ENCODE data around the gene MTHFD1. TPM values are rescaled to one million over a fixed set of nuclear protein-coding genes. Genes with fewer than 3 reads are reported as not detected.

Gene MTHFD1
- total RNA-seq, 1 donor from 2014 or later = 49.3 TPM

GRCh38 chr14:64502887-64503433 is 114.8 kb downstream of the MTHFD1 start:
- no peaks in the 10 kb centered on the region for H3K9me3 ChIP-seq (ENCODE audit: low read depth)
- H3K27me3 ChIP-seq = no peaks in the 10 kb centered on the region
- TF ChIP-seq CTCF (IDR thresholded peaks at IDR 0.05) = no peak
- TF ChIP-seq EZH2 (IDR thresholded peaks at IDR 0.05) = no peak
- TF ChIP-seq EZH2phosphoT487 (IDR thresholded peaks at IDR 0.05) = no peak
- Mint-ChIP-seq H3K36me3 (peaks cover 5% of the 10 kb centered on the region), H3K27me3 (ENCODE audit: insufficient read depth, low read depth) (peaks cover 2% of the 10 kb centered on the region), H3K9me3 (no peaks in the 10 kb centered on the region), H3K27ac (peak overlapping the region; percentile 81), H3K4me1 (peaks cover 34% of the 10 kb centered on the region), H3K4me3 (peak overlapping the region; percentile 94)
- peak overlapping the region; percentile 89 for H3K4me2 ChIP-seq
- peak overlapping the region; percentile 59 for H2AFZ ChIP-seq (replicated peaks)
- H3K27ac ChIP-seq = peak overlapping the region; percentile 99
- H3K4me3 ChIP-seq = peak overlapping the region; percentile 80
- no peaks in the 10 kb centered on the region for H3K36me3 ChIP-seq
- peaks cover 24% of the 10 kb centered on the region for H4K20me1 ChIP-seq (ENCODE audit: low read depth)
- peaks cover 26% of the 10 kb centered on the region for H3K4me1 ChIP-seq
- peaks cover 81% of the 10 kb centered on the region for H3K79me2 ChIP-seq (ENCODE audit: low read depth)
- DNase-seq (ENCODE audit: low spot score) = peak; percentile 50
- peaks cover 31% of the 10 kb centered on the region for H3F3A ChIP-seq (ENCODE audit: low read depth)
- peak overlapping the region; percentile 59 for H3K9ac ChIP-seq

- H3K36me3 Mint-ChIP-seq = peaks cover 5% of the 10 kb centered on the region
- peak within 1 kb of the TSS; percentile 94 for H3K4me3 Mint-ChIP-seq
- no peaks in the 10 kb centered on the region for H3K9me3 Mint-ChIP-seq
- Histone ChIP-seq H3K79me2 (ENCODE audit: low read depth) (peaks cover 84% of the 10 kb centered on the region), H3K4me3 (peak within 1 kb of the TSS; percentile 80), H3F3A (ENCODE audit: low read depth) (peaks cover 31% of the 10 kb centered on the region), H3K27me3 (no peaks in the 10 kb centered on the region), H3K36me3 (no peaks in the 10 kb centered on the region), H3K27ac (peak within 1 kb of the TSS; percentile 99), H4K20me1 (ENCODE audit: low read depth) (peaks cover 29% of the 10 kb centered on the region), H3K9me3 (ENCODE audit: low read depth) (no peaks in the 10 kb centered on the region), H2AFZ (replicated peaks) (peak within 1 kb of the TSS; percentile 64), H3K9ac (peak within 1 kb of the TSS; percentile 85), H3K4me1 (peaks cover 33% of the 10 kb centered on the region), H3K4me2 (peak within 1 kb of the TSS; percentile 89)
- peaks cover 2% of the 10 kb centered on the region for H3K27me3 Mint-ChIP-seq (ENCODE audit: insufficient read depth, low read depth)
- H3K4me1 Mint-ChIP-seq = peaks cover 36% of the 10 kb centered on the region
- peak; percentile 96 for DNase-seq (ENCODE audit: low spot score)
- TF ChIP-seq EZH2phosphoT487 (IDR thresholded peaks at IDR 0.05) = no peak
- no peak for TF ChIP-seq EZH2 (IDR thresholded peaks at IDR 0.05)
- TF ChIP-seq CTCF (IDR thresholded peaks at IDR 0.05) = no peak
- peak within 1 kb of the TSS; percentile 98 for H3K27ac Mint-ChIP-seq
Measured at GRCh38 chr14:64503434-64504309, 115.5 kb downstream of the MTHFD1 start, which contains the start of gene ZBTB25. TSS of gene ZBTB25 (minus strand) at chr14:64503838. CDS start at chr14:64490533, 13,305 bp downstream.

- Mint-ChIP-seq H3K4me1 (peaks cover 40% of the 10 kb centered on the region), H3K36me3 (peaks cover 2% of the 10 kb centered on the region), H3K27me3 (ENCODE audit: insufficient read depth, low read depth) (peaks cover 2% of the 10 kb centered on the region), H3K27ac (peak within 1 kb of the TSS; percentile 98), H3K4me3 (peak within 1 kb of the TSS; percentile 94), H3K9me3 (no peaks in the 10 kb centered on the region)
- Histone ChIP-seq H3F3A (ENCODE audit: low read depth) (peaks cover 31% of the 10 kb centered on the region), H3K9ac (peak within 1 kb of the TSS; percentile 85), H2AFZ (replicated peaks) (peak within 1 kb of the TSS; percentile 72), H3K9me3 (ENCODE audit: low read depth) (no peaks in the 10 kb centered on the region), H3K27me3 (no peaks in the 10 kb centered on the region), H4K20me1 (ENCODE audit: low read depth) (peaks cover 32% of the 10 kb centered on the region), H3K27ac (peak within 1 kb of the TSS; percentile 99), H3K36me3 (no peaks in the 10 kb centered on the region), H3K4me3 (peak within 1 kb of the TSS; percentile 80), H3K4me2 (peak within 1 kb of the TSS; percentile 89), H3K4me1 (peaks cover 36% of the 10 kb centered on the region), H3K79me2 (ENCODE audit: low read depth) (peaks cover 84% of the 10 kb centered on the region)
- peak; percentile 3 for TF ChIP-seq CTCF (IDR thresholded peaks at IDR 0.05)
- no peak for TF ChIP-seq EZH2 (IDR thresholded peaks at IDR 0.05)
- TF ChIP-seq EZH2phosphoT487 (IDR thresholded peaks at IDR 0.05) = no peak
- DNase-seq (ENCODE audit: low spot score) = peak; percentile 94
Measured at GRCh38 chr14:64504310-64504896, 116.2 kb downstream of the MTHFD1 start, which contains the start of gene ZBTB1. TSS of gene ZBTB1 (plus strand) at chr14:64504770. CDS start at chr14:64521505, 16,735 bp downstream.

All from neural progenitor cell (in vitro differentiated cells).